AG04449 (cell line): ENCODE results near the gene SLC7A8.

ENCODE experiments used
- CTCF ChIA-PET: fragments of 350-600 bp; formaldehyde crosslinking; extraction: SDS; loops from one replicate; lab custom pipeline; 2021; ENCODE audit warnings: antibody characterized with exemption; lab: Yijun Ruan, JAX
- POLR2A ChIA-PET: fragments of 400-600, 350-600 bp; formaldehyde crosslinking; extraction: SDS; loops from one replicate; lab custom pipeline; 2020; ENCODE audit warnings: antibody characterized with exemption, inconsistent platforms; lab: Yijun Ruan, JAX
- DNase-seq: peaks from one replicate; pipeline ENCODE4 v3.0.0-alpha.2; 2010; ENCODE audit warnings: low read depth, low spot score
- H3K4me3 ChIP-seq: 2 replicates; pipeline ENCODE4 v1.5.1; 2011; ENCODE audit warnings: low read depth, mild to moderate bottlenecking, control low read depth, low read length
- CTCF ChIP-seq: IDR thresholded peaks from one replicate; pipeline ENCODE4 v1.5.1; 2011; ENCODE audit warnings: mild to moderate bottlenecking, moderate library complexity, low read length, control low read depth, inconsistent platforms; ENCODE audit not compliant: insufficient read depth; ENCODE audit errors: missing control alignments

SLC7A8 gene

GRCh38 chr14:23158779-23159178 is 24.7 kb downstream of the SLC7A8 start:
- no peak for TF ChIP-seq CTCF
- ChIA-PET POLR2A (no interaction called here), CTCF (interaction anchor here (1.5 to 6.5 kb wide), 3 partner anchors 13 to 38 kb away, joined by 3 to 32 read pairs (median 23); partner anchors contain the start of gene SLC7A8)
- no peak overlapping the region for H3K4me3 ChIP-seq
- DNase-seq: no peak

GRCh38 chr14:23154964-23155587 is 28.4 kb downstream of the SLC7A8 start:
- POLR2A ChIA-PET: interaction anchor here (0.7 to 1.4 kb wide), 3 partner anchors 19 to 26 kb away, joined by 3 to 4 read pairs (median 3); no protein-coding TSS in a partner anchor
- no peak overlapping the region for H3K4me3 ChIP-seq
- TF ChIP-seq CTCF: no peak
- peak; percentile 61 for DNase-seq
- CTCF ChIA-PET: interaction anchor here (1.0 to 4.6 kb wide), 4 partner anchors 11 to 34 kb away, joined by 3 to 23 read pairs (median 8); no protein-coding TSS in a partner anchor

- ChIA-PET CTCF (interaction anchor here (0.7 to 1.6 kb wide), 8 partner anchors 11 to 85 kb away, joined by 3 to 5 read pairs (median 4); no protein-coding TSS in a partner anchor), POLR2A (interaction anchor here (0.8 to 1.4 kb wide), 2 partner anchors 23 to 27 kb away, joined by 3 to 4 read pairs; no protein-coding TSS in a partner anchor)
- peak overlapping the region; percentile 13 for H3K4me3 ChIP-seq
- no peak for TF ChIP-seq CTCF
- DNase-seq: no peak
These were observed 29.3 kb downstream of the SLC7A8 start for GRCh38 chr14:23153851-23154796.

- POLR2A ChIA-PET: no interaction called here
- TF ChIP-seq CTCF: no peak
- CTCF ChIA-PET: interaction anchor here (0.9 to 1.7 kb wide), 6 partner anchors 9 to 35 kb away, joined by 3 to 8 read pairs (median 4); no protein-coding TSS in a partner anchor
These were observed 32.1 kb downstream of the SLC7A8 start for GRCh38 chr14:23151342-23151741.

GRCh38 chr14:23149745-23150144 is 33.7 kb downstream of the SLC7A8 start:
- CTCF ChIA-PET: interaction anchor here (0.8 to 3.0 kb wide), 4 partner anchors 9 to 37 kb away, joined by 3 to 8 read pairs (median 4); no protein-coding TSS in a partner anchor
- no peak for TF ChIP-seq CTCF
- POLR2A ChIA-PET: no interaction called here

More at GRCh38 chr14:23151342-23151741, 32.1 kb downstream of the SLC7A8 start:
- DNase-seq: no peak
- H3K4me3 ChIP-seq: no peak overlapping the region

More at GRCh38 chr14:23149745-23150144, 33.7 kb downstream of the SLC7A8 start:
- no peak for DNase-seq
- H3K4me3 ChIP-seq: no peak overlapping the region
